B cell (primary cell): Measurements from ENCODE around the gene PRSS21. TPM values are rescaled to one million over a fixed set of nuclear protein-coding genes. Genes with fewer than 3 reads are reported as not detected.

ENCODE experiments used
- ATAC-seq: fragments of 200-7000 bp; cut with Tn5 transposase; one replicate; pipeline ENCODE4 v1.10.0; 2021; ENCODE audit warnings: low read depth, mild to moderate bottlenecking, moderate number of reproducible peaks, moderate library complexity
- CTCF ChIA-PET: fragments of 350-600 bp; sonication (Branson Sonifier 250); formaldehyde crosslinking; loops from one replicate; lab custom pipeline; 2021; ENCODE audit warnings: antibody characterized with exemption, inconsistent platforms; lab: Charles Lee
- POLR2A ChIA-PET: fragments of 350-600 bp; sonication (Branson Sonifier 250); formaldehyde crosslinking; loops from one replicate; lab custom pipeline; 2021; ENCODE audit warnings: antibody characterized with exemption; lab: Charles Lee
- DNase-seq: peaks from one replicate; pipeline ENCODE4 v3.0.0; 2013
- H2AFZ ChIP-seq: 2 replicates; pipeline ENCODE4 v1.6.1; 2012; ENCODE audit warnings: mild to moderate bottlenecking, low read depth, low read length; ENCODE audit not compliant: insufficient read depth, poor library complexity, severe bottlenecking
- H3K27ac ChIP-seq, 2 donors: 1 replicate in 1 of 2; 2 replicates in 1 of 2; pipeline ENCODE4 v1.5.1; 2012 to 2013; ENCODE audit warnings: low read length in 2 of 2, mild to moderate bottlenecking in 2 of 2, moderate library complexity in 1 of 2
- H3K27me3 ChIP-seq, 4 experiments: fragments of 200-600 bp in 1 of 4; sonication (generic) in 1 of 4; replicated peaks in 1 of 4; 1 replicate in 2 of 4; 2 replicates in 2 of 4; pipeline versions ENCODE4 v1.6.1 to v1.7.0; 2013 to 2016; ENCODE audit warnings: low read length in 3 of 4, mild to moderate bottlenecking in 2 of 4, mixed read lengths in 1 of 4, moderate library complexity in 1 of 4; ENCODE audit not compliant: insufficient read depth in 4 of 4, control insufficient read depth in 3 of 4; ENCODE audit errors: control extremely low read depth in 1 of 4
- H3K36me3 ChIP-seq, 2 experiments: replicated peaks in 1 of 2; 1 replicate in 1 of 2; 2 replicates in 1 of 2; pipeline versions ENCODE4 v1.6.1 to v1.7.1; 2013; ENCODE audit warnings: low read length in 1 of 2; ENCODE audit not compliant: insufficient read depth in 2 of 2, control insufficient read depth in 1 of 2; ENCODE audit errors: control extremely low read depth in 1 of 2, extremely low read depth in 1 of 2
- H3K4me1 ChIP-seq, 2 donors: fragments of 200-600 bp in 1 of 2; sonication (generic) in 1 of 2; 1 replicate in 1 of 2; 2 replicates in 1 of 2; pipeline versions ENCODE4 v1.5.1 to v1.6.1; 2013 to 2017; ENCODE audit warnings: low read length in 2 of 2; ENCODE audit not compliant: control insufficient read depth in 2 of 2, insufficient read depth in 2 of 2
- H3K4me2 ChIP-seq: replicated peaks from 2 replicates; pipeline ENCODE3; 2012; ENCODE audit warnings: mild to moderate bottlenecking, low read depth, low read length; ENCODE audit not compliant: poor library complexity, severe bottlenecking
- H3K4me3 ChIP-seq, 5 experiments: fragments of 200-600 bp in 1 of 5; sonication (generic) in 1 of 5; 1 replicate in 3 of 5; 2 replicates in 2 of 5; pipeline versions ENCODE4 v1.5.1 to v1.7.0; 2011 to 2016; ENCODE audit warnings: low read length in 4 of 5, mild to moderate bottlenecking in 4 of 5, low read depth in 2 of 5, control low read depth in 1 of 5, moderate library complexity in 1 of 5; ENCODE audit not compliant: insufficient read depth in 1 of 5; ENCODE audit errors: control extremely low read depth in 1 of 5, extremely low read depth in 1 of 5
- H3K79me2 ChIP-seq: fragments of 200-600 bp; sonication (generic); one replicate; pipeline ENCODE4 v1.6.0; 2016; ENCODE audit warnings: low read length; ENCODE audit not compliant: control insufficient read depth, insufficient read depth
- H3K9ac ChIP-seq: fragments of 200-600 bp; sonication (generic); 2 replicates; pipeline ENCODE4 v1.6.1; 2017; ENCODE audit warnings: mild to moderate bottlenecking, low read length, moderate library complexity
- H3K9me3 ChIP-seq, 3 donors: one replicate each; pipeline versions ENCODE4 v1.6.1 to v1.7.1; 2013; ENCODE audit warnings: low read length in 2 of 3; ENCODE audit not compliant: control insufficient read depth in 2 of 3, insufficient read depth in 1 of 3; ENCODE audit errors: control extremely low read depth in 1 of 3
- H4K20me1 ChIP-seq: 2 replicates; pipeline ENCODE4 v1.6.0; 2012; ENCODE audit warnings: mild to moderate bottlenecking, low read length; ENCODE audit not compliant: insufficient read depth, control insufficient read depth, poor library complexity, severe bottlenecking
- H3K27ac Mint-ChIP-seq: one replicate; pipeline ENCODE4 v1.8.0; 2021; ENCODE audit warnings: mixed read lengths
- H3K27me3 Mint-ChIP-seq: one replicate; pipeline ENCODE4 v1.8.0; 2021; ENCODE audit warnings: mixed read lengths
- H3K4me1 Mint-ChIP-seq: one replicate; pipeline ENCODE4 v1.8.0; 2021; ENCODE audit warnings: mixed read lengths
- H3K4me3 Mint-ChIP-seq: one replicate; pipeline ENCODE4 v1.8.0; 2021; ENCODE audit warnings: mixed read lengths
- H3K9me3 Mint-ChIP-seq: one replicate; pipeline ENCODE4 v1.8.0; 2022; ENCODE audit warnings: mixed read lengths; ENCODE audit not compliant: insufficient read depth
- CTCF ChIP-seq: fragments of 200-600 bp; IDR thresholded peaks from one replicate; pipeline ENCODE4 v1.8.0; 2022; ENCODE audit warnings: antibody characterized with exemption, mild to moderate bottlenecking
- EZH2 ChIP-seq: IDR thresholded peaks from 2 replicates; pipeline ENCODE4 v1.6.1; 2012; ENCODE audit warnings: borderline replicate concordance, low read depth, mild to moderate bottlenecking, moderate library complexity, low read length; ENCODE audit not compliant: insufficient read depth, poor library complexity, severe bottlenecking
- WGBS: methylation state at CpG from one replicate; pipeline ENCODE4 v1.1.5; 2013; ENCODE audit warnings: missing lambda C conversion rate; ENCODE audit not compliant: insufficient coverage; 5-methylcytosine and 5-hydroxymethylcytosine counted together
- intact Hi-C: fragments of 100-400 bp; cut with micrococcal nuclease; formaldehyde crosslinking; loops from one replicate; pipeline ENCODE4 v1.10.0; 2022
- polyA plus RNA-seq: library from polyadenylated mRNA; depleted of rRNA; stranded (reverse); fragments of >200 nt; gene quantifications from 2 replicates; pipeline ENCODE4 v1.2.3, GENCODE V29; 2012
- total RNA-seq, 2 donors: library from RNA; stranded (reverse); fragments of 120-200 nt in 1 of 2; gene quantifications; 1 replicate in 1 of 2; 2 replicates in 1 of 2; pipeline versions ENCODE4 v1.2.3 to v1.2.4, GENCODE V29; 2013 to 2022

PRSS21 gene
- total and polyA plus RNA-seq, 2 donors (not counting 1 experiment from before 2014, with no cell fraction given) = 2.0 to 5.8 TPM

DNA sequence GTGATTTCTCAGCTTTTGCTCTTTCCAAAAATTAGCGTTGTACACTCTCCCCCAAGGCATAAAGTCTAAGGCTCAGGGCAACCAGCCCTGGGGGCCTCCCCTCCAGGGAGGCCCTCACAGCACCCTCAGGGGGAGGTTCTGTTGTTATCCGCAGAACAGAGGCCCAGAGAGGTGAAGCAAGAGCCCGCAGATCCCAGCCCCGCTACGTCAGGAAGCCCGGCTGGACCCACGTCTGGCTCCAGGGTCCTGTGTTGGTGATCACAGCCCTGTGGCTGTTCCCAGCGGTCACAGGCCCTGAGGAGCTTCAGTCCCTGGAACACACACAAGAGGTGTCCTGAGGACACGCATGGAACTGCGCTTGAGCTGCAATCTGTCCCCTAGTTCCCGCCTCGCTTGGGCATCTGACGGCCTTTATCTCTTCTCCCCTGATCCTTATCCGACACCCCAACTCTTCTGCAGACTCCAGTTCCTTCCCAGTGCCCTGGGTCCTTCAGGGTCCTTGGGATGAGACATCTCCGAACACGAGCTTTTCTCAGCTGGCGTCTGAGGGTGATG lies 11.9 kb downstream of the PRSS21 start:
- Histone ChIP-seq H3K36me3 (no peaks in the 10 kb centered on the region), H3K9ac (no peak overlapping the region), H3K4me1 (no peaks in the 10 kb centered on the region), H3K4me3 (no peak overlapping the region), H3K27ac (no peak overlapping the region), H3K79me2 (no peaks in the 10 kb centered on the region), H3K27me3 (peaks cover 0 to 29% (median 5%) of the 10 kb centered on the region in 4 experiments), H2AFZ (no peak overlapping the region), H3K9me3 (no peaks in the 10 kb centered on the region), H4K20me1 (no peaks in the 10 kb centered on the region), H3K4me2 (no peak overlapping the region)
- no peak overlapping the region for H3K27ac Mint-ChIP-seq
- intact Hi-C loops = no loop called here
- no peak for ATAC-seq
- peaks cover 14% of the 10 kb centered on the region for H3K27me3 Mint-ChIP-seq
- CTCF ChIA-PET = no interaction called here
- POLR2A ChIA-PET = no interaction called here
- H3K4me3 Mint-ChIP-seq = no peak overlapping the region
- no peaks in the 10 kb centered on the region for H3K4me1 Mint-ChIP-seq
- 91% methylated on average over 16 of the region's 17 CpGs for WGBS
- no peak for DNase-seq
- no peak for TF ChIP-seq EZH2
- TF ChIP-seq CTCF = no peak
- no peaks in the 10 kb centered on the region for H3K9me3 Mint-ChIP-seq

- Histone ChIP-seq H3K9me3 (no peaks in the 10 kb centered on the region), H3K27me3 (peaks cover 0 to 29% (median 5%) of the 10 kb centered on the region in 4 experiments), H3K27ac (no peak within 1 kb of the TSS), H3K36me3 (no peaks in the 10 kb centered on the region), H3K79me2 (no peaks in the 10 kb centered on the region), H3K4me2 (no peak within 1 kb of the TSS), H4K20me1 (no peaks in the 10 kb centered on the region), H3K4me3 (no peak within 1 kb of the TSS), H3K9ac (no peak within 1 kb of the TSS), H3K4me1 (no peaks in the 10 kb centered on the region), H2AFZ (no peak within 1 kb of the TSS)
- intact Hi-C loops = no loop called here
- CTCF ChIA-PET = no interaction called here
- no peaks in the 10 kb centered on the region for H3K4me1 Mint-ChIP-seq
- DNase-seq (no peak), ATAC-seq (no peak)
- H3K27ac Mint-ChIP-seq = no peak within 1 kb of the TSS
- POLR2A ChIA-PET = no interaction called here
- no peak for TF ChIP-seq EZH2
- TF ChIP-seq CTCF = no peak
- no peaks in the 10 kb centered on the region for H3K9me3 Mint-ChIP-seq
- 58% methylated on average over 30 of the region's 32 CpGs for WGBS
- H3K27me3 Mint-ChIP-seq = peaks cover 16% of the 10 kb centered on the region
- H3K4me3 Mint-ChIP-seq = no peak within 1 kb of the TSS
Observed at GRCh38 chr16:2829501-2830354, 12.7 kb downstream of the PRSS21 start, which contains the start of gene ZG16B. TSS of gene ZG16B (plus strand) at chr16:2830303. CDS start at chr16:2830442, 139 bp downstream.
